Gastroesophageal sphincter (tissue), 3 donors: ENCODE data around the gene AHI1.

ENCODE experiments used
- CTCF ChIP-seq, 4 experiments: fragments of 200-600 bp in 2 of 4; fragments of 450-650 bp in 2 of 4; sonication (generic) in 1 of 4; IDR thresholded peaks; one replicate each; pipeline ENCODE4 v1.5.1; 2017 to 2019; ENCODE audit warnings: antibody characterized with exemption in 4 of 4, mild to moderate bottlenecking in 2 of 4, moderate library complexity in 2 of 4
- POLR2AphosphoS5 ChIP-seq: sonication (generic); formaldehyde crosslinking; IDR thresholded peaks from one replicate; pipeline ENCODE4 v1.6.1; 2017; ENCODE audit warnings: antibody characterized with exemption

- no peak for TF ChIP-seq POLR2AphosphoS5
- TF ChIP-seq CTCF (IDR thresholded peaks at IDR 0.05) = no peak
Measured at GRCh38 chr6:135546680-135547418, 49.3 kb upstream of the AHI1 start.
